GM18873 (cell line): ENCODE data around the gene TF.
"Not testable (repeated sequence)": the region's sequence is repeated elsewhere in the genome, so short reads cannot be mapped to it uniquely, and the experiment has no call there.

Experiments used
- ATAC-seq: cut with Tn5 transposase; IDR thresholded peaks from one replicate; pipeline ENCODE4 v1.9.1; 2021; ENCODE audit warnings: mild to moderate bottlenecking, moderate library complexity, moderate number of reproducible peaks; ENCODE audit not compliant: unreplicated experiment, low FRiP score

TF gene

DNA sequence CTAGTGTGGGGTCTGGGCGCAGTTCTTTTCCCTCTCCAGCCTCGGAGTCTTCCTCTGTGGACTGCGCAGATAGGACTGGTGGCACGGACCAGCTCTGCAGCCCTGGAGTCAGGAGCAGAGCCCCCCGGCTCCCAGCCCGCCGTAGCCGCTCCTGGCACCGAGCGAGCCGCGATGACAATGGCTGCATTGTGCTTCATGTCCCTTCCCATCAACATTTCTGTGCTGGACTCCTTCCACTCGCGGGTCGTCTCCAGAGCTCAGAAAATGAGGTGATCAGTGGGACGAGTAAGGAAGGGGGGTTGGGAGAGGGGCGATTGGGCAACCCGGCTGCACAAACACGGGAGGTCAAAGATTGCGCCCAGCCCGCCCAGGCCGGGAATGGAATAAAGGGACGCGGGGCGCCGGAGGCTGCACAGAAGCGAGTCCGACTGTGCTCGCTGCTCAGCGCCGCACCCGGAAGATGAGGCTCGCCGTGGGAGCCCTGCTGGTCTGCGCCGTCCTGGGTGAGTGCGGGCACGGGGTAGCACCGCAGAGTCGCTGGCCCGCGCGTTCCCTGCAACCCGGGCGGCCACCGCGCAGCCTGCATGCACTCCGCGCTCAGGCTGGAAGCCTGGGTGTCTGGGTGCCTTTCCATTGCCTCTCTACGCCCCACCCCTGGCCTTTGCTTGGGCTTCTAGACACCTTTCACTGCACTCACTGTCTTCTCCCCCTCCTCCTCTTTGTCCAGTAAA is at the start of gene TF:
TF (plus strand) TSS at position 413 of the 731 bp plus-strand sequence; CDS start at position 461, 48 bp downstream.
- no peak for ATAC-seq

DNA sequence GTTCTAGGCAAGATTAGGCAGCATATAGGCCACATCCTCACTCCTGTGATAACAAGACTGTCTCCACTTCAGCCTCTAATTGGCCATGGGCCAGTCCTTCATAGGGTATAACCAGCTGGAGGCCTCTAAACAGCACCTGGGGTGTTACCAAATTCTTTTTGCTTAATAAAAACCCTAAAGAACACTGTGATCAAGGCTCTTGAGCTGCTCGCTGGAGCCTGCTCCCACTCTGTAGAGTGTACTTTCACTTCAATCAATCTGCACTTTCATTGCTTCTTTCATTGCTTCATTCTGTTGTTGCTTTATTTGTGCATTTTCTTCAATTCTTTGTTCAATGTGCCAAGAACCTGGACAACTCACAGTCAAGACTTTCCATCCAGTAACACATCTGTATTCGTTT is 48.2 kb upstream of the TF start:
- ATAC-seq: no peak

DNA sequence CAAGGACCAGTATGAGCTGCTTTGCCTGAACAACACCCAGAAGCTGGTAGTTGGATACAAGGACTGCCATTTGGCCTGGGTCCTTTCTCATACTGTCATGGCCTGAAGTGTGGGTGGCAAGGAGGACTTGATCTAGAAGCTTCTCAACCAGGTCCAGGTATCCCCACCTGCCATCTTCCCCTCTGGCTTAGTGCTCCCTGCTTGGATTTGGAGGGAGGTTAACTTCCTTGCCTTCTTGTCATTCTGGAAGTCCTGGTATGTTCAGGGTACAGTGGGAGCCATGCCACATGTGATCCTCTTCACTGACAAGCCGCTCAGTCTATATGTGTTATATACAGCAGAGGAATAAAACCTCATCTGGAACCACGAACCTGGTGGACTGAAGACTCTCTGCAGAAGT is 46.7 kb upstream of the TF start:
- no peak for ATAC-seq

DNA sequence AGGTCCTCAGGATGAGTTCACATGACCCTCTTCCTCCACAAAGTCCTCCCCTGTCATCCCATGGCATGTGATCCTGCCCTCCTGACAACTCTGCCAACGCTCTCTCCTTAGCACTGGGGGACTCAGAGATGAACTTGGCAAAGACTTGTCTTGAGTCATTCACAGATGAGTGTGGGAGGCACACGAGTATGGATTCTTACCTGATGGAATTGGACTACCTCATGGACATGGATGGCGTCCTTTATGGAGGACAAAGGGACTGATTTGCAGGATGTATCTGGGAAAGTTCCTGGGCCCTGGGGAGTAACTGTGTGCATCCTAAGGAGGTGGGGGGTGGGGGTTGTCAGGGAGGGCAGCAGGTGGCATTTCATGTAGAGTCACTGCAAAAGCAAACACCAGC is 46.3 kb upstream of the TF start:
- no peak for ATAC-seq

DNA sequence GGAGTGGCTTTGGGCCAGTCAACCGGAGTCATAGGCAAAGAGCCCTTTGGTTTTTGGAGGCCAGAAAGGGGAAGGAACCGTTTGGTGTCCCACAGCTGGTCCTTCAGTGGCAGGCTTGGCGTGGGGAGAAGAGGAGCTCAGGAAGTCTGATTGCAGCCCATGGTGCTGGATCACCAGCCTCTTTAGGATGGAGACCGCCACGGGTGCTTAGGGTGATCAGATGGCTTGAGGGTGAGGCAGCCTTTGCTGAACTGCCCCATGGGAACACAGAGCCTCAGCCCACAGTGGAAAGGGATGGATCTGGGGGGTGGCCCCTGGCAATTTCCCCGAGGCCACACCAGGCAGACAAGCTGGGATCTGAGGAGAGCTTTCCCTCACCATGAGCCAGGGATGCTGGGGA is 45.8 kb upstream of the TF start:
- no peak for ATAC-seq

DNA sequence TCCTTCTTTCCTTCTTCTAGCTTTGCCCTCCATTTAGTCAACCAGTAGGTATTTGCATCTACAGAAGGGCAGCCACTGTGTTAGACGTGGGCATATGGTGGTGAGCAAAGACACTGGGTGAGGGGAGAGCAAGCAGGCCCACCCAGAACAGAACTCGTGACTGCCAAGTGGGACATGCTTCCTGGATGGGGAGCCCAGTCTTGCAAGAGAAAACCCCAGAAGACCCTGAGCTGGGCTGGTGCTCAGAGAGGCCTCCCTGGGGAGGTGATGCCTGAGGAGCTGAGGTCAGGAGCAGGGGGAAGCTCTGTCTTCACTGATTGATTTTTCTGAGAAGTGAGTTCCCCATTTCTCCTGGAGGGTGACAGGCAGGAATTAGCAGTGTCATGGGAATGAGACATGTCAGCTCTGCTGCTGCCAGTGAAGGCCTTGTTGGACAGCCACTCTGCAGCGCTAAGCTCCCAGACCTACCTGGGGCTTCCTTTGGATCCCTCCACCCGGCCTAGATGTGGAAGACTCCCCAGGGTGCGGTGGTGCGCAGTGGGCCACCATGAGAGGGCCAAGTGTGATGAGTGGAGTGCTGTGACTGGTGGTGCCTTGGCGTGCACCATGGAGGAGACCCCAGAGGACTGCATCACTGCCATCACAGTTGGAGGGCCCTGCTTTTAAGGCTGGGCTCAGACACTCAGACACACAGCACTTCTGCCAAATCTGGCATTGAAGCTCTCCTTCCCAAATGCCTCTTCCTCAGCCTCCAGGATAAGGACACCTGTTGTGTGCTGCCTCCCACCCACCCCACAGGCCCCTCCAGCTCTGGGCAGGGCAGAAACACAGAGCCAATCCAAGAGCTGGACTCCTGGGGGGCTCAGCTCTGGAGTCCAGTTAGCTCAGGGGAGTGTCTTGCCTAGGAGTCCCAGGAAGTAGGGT is 44.5 kb upstream of the TF start:
- no peak for ATAC-seq

DNA sequence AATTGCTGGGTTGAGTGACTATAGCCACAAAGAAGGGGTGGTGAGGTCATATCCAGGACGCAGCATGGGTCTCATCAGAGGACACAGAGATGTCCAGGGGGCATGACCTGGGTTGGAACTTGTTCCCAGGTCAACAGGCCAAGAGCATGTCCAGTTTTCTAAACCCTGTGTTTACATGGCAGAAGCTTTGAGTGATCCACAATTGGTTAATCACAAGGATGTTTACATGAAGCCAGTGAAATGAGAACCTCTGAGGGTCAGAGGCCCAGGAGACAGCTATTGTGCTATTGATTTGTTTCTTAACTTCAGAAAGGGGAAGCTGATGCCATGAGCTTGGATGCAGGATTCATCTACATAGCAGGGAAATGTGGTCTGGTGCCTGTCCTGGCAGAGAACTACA is 42.3 kb upstream of the TF start:
- ATAC-seq: no peak

DNA sequence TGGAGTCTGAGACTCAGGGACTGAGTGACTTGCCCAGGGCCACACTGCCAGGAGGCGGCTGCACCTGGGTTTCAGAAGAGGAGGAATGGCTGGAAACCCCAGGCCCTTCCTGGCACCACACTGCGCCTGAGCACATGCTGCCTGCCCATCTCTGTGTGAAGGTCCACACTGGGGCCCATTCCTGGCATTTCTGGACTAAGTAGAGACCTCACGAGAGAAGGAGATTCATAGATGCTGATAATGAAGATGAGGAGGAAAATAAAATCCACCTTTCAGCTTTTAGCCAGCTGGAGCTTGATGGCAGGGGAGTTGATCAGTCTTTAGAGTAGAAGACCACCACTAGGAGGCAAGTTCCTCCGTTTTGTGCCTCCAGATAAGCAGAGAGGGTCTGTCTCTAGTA is 40.2 kb upstream of the TF start:
- no peak for ATAC-seq

DNA sequence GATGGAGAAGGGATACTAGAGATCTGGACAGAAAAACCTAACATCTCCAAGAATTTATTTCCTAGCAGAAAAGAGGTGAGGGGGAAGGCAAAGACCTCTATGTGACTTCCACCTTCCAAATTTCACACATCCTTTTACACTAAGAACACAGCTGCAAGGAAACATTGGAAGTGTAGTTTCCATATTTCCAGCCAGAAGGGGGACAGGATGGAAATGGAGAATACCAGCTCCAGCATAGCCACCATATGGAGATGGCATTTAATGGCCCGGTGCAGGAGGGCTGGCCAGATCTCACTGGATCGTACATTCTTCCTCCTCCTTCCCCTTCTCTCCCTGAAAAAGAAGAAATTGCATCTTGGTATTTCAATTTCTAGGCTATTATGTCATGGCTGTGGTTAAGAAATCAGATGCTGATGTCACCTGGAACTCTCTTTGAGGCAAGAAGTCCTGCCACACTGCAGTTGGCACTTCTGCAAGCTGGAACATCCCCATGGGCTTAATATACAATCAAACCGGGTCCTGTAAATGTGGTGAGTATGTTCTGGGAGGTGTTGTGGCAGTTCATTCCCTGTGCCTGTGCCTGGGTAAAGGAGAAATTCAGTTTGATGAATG is 36.9 kb upstream of the TF start:
- ATAC-seq: no peak

DNA sequence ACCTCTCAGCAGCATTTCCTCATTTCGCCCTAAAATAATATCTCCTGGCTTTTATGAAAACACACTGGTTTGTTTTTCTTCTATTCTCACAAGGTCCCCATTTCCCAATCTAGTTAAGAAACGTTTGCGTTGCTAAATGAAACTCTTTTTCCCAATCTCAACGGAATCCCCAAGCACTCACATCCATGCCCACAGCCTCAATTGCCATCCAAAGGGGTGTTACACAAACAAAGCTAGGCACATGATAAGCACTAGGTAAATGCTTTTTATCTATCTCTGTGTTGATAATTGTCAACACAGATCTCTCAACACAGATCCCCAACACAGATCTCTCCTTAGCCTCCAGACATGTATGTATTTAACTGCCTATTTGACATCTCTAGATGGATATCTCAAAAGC is 35.2 kb upstream of the TF start:
- no peak for ATAC-seq

DNA sequence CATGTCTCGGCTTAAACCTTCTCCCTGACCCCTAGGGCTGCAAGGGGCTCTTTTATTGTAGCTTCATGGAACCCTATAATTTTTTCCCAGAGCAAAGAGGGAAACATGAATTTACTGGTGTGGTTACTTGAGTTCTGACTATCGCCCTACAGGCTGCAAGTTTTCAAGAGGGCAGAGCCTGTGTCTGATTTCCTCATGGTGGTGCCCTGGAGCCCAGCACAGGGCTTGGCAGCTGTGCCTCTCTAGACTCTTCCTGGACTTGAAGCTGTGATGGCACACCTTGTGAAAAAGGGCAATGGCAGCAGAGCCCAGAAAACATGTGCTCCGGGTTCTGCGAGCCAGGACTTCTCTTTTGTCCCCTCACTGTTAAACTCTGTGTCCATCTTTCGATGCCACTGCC is 34.2 kb upstream of the TF start:
- ATAC-seq: no peak

DNA sequence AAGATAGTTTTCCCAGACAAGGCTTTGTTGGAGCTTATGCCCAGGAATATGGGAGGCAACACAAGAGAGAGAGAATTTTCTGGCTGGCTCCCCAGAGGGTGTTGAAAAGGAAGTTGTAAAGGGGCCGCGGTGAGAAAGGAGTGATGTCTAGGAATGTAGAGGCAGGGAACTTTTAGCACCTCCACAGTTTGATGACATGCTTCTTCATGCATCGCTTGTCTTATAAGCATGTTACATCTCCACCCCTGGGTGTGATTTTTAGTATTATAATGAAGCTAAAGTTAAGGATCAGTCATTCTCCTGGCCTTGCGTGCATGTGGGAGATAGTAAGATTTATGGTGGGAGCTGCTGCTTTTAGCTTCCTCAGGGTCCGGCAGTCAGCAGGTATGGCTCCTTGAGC is 32.8 kb upstream of the TF start:
- ATAC-seq: no peak

DNA sequence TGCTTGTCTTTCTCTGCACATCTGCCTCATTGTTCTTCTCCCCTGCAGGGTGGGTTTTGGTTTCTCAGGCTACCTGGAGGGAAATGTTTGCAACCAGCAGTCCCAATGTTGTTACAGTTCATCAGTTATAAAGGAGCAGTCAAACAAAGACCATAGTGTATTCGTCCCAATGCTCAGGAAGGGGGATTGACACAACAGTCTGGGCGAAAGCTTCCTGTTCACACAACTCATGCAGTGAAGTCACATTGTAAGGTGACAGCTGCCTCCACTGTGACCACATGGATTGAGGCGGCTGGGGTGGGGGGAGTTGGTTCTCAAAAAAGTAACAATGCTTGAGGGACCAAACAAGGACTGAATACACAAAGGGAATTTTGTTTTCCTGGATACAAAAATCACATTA is 28.8 kb upstream of the TF start:
- no peak for ATAC-seq

DNA sequence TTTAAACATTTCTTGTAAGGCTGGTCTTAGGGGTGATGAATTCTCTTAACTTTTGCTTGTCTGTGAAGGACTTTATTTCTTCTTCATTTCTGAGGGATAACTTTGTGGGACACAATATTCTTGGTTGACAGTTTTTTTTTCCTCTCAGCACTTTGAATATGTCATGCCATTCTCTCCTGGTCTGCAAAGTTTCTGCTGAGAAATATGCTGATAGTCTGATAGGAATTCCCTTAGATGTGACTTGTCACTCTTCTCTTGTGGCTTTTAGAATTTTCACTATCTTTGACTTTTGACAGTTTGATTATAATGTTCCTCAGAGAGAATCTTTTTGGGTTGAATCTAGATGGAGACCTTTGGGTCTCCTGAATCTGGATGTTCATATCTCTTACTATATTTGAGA is 23.3 kb upstream of the TF start:
- no peak for ATAC-seq

DNA sequence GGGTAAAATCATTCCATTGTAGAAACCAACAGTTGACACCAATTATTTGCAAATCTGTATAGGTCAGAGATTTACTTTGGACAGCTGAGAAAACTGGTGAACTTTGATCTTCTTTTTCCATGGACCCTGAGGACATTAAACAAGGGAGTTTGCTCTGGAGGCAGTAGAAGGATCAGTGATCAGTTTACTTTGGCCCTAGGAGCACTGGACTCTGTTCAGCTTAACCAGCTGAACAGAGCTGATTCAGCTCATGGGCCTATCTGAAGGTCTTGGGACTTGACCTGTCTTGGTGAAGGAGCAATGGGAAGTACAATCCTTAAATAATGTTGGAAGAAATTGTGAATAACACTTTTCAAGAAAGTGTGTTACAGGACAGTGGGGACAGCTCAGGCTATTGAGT is 15.2 kb upstream of the TF start:
- ATAC-seq: no peak

DNA sequence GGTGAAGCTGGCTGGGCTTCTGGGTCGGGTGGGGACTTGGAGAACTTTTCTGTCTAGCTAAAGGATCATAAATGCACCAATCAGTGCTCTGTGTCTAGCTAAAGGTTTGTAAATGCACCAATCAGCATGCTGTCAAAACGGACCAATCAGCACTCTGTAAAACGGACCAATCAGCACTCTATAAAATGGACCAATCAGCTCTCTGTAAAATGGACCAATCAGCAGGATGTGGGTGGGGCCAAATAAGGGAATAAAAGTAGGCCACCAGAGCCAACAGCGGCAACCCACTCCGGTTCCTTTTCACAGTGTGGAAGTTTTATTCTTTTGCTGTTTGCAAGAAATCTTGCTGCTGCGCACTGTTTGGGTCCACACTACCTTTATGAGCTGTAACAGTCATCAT is 14.0 kb upstream of the TF start:
- ATAC-seq: not testable (repeated sequence)

DNA sequence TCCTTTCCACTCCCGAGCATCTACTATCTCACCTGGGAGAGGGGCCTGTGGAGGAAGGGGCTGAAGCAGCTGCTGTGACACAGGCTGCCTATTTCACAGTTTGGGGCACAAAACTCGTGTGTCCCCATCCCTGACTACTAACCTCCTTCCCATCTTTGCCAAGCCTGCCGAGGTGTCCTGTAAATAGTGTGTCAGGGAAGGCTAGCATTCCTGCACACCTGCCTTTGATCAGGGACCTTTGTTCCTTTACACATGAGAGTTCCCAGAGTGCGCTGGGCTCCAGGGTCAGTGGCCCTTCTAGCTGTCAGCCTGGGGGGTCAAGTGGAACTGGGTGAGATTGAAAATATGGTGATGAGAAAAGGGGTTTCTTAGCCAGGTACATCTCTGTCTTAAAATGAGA is 13.0 kb upstream of the TF start:
- ATAC-seq: no peak

DNA sequence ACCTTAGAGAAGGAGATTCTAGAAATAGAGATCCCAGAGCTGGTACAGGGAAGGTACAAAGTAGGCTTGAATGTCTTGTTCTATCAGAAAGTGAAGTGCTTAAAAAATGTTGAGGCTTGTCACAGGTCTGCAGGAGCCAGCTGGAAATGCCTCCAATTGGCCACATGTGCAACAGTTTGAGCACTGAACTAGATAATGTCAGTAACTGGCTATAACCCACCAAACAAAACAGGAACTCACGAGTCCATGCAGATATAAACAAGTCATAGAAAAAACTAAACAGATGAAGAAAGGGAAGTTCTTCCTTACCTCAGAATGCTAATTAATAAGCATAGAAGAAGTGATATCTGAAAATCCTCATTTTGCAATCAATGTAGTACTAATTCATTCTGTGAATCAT is 11.9 kb upstream of the TF start:
- no peak for ATAC-seq

DNA sequence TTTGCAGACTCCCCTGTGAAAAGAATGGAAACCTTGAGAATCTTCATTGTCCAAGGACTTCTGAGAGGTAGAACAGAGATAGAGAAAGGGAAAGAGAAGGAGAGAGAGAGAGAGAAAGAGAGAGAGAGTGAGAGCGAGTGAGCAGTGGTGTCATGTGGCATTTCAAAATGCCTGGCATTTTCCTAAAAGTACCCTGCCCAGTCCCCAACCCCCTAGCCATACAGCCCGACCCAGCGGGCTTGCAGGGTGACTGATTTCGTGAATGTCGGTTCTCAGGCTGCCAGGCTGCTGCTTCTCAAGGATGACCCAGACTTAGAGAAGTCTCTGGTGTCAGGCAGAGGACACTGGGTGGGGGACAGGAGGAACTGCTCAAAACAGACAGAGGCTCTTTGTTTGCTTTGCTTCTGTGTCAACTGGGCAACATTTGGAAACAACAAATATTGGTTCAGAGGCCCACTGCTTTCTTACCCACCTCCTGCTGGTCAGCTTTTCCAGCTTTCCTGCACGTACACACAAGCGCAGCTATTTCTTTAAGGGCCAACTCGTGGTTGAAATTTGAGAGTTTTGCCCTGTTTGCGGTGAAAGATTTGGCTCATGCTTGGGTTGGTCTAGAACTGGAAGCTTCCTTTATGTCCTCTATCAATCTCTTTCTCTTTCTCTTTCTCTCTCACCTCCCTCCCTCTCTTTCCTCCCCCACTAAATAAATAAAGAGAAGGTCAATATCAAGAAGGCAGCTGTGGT is 3.7 kb upstream of the TF start:
- ATAC-seq: no peak

DNA sequence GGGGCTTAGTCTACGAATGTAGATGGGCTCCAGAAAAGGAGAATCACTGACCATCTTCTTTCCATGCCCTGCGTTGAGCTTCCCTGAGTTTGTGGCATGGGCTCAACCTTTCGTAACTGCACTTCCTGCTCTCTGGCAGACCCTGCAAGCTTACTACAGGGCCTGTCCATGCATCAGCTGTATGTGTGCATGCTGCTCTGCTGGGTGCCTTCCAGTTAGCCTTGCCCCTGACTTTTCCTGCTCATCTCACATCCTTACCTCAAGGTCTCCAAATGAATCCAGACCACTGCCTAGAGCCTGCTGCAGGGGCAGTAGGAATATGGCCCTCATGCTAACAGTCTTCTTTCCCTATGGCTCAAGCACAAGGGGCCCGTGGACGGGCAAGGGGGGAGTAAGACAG is 2.0 kb upstream of the TF start:
- ATAC-seq: no peak

DNA sequence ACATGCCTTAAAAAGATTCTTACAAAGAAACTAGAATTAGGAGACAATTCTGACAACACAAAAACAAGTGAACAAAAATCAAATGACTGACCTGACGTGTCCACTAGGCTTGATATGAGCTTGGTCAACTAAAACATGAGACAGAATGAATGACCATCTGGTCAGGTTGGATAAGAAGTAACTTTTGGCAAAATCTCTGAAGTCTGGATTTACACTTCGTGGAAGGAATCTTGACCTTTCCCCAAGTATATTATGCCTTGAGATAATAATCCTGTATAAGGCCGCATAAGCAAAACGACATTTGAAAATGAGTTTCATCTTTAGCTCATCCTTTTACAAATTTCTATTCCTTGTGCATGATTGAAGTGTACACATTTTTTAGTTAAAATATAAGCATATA is 1.1 kb upstream of the TF start:
- ATAC-seq: no peak
